Measurements from ENCODE around the gene AP2B1.
"Not testable (repeated sequence)": the region's sequence is repeated elsewhere in the genome, so short reads cannot be mapped to it uniquely, and the experiment has no call there.

The AP2B1 gene

DNA sequence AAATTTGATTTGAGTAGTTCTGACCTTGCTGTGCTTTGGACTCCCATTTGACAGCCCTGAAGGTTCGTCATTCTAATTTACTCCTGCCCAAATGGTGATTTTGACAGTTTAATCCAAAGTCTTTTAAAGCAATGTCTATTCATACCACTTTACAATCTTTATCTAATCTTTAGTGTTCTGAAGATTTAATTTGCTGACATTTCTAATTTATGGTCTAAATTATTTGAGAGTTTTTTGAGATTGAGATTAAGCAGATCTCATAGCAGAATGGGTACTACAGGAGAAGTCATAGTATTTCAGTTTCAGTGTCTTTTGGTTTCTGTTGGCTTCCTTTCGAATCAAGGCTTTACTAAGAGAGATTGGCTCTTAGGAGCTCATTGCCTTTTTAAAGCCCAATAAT lies 111.7 kb downstream of the AP2B1 start:
- no peak for DNase-seq (ENCODE audit: low read depth, low spot score)

DNA sequence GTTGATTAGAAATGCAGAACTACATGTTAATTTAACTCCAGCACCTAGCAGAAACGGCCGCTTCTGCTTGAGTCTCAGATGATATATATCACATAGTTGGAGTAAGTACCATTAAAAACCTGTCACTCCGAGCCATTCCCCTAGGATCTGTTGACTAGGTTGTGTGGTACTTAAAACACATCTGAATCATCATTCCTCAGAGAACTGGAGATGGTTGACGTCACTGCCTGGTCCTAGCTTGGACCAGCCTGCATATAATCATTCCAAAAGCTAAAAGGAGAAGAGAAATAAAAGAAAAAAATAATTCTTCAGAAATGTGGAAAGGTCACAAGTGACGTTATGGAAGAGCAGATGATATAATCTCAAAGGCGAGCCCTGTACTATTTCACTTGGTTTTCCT lies 113.0 kb downstream of the AP2B1 start:
- DNase-seq (ENCODE audit: low read depth, low spot score) = no peak

DNA sequence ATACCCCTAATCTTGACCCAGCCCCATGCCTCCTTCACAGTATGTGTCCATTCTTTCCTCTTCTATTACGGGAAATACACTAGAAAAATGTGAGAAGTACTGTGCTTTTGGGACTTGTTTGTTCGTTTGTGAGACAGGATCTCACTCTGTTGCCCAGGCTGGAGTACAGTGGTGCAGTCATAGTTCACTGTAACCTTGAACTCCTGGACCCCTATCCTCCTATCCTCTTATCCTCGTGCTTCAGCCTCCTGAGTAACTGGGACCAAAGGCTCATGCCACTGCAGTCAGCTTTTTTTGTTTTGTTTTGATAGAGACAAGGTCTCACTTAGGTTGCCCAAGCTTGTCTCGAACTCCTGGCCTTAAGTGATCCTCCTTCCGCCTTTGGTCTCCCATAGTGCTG lies 114.4 kb downstream of the AP2B1 start:
- DNase-seq (ENCODE audit: low read depth, low spot score) = no peak

- not testable (repeated sequence) for DNase-seq (ENCODE audit: low read depth, low spot score)
Observed at GRCh38 chr17:35703308-35703707, 116.2 kb downstream of the AP2B1 start.

DNA sequence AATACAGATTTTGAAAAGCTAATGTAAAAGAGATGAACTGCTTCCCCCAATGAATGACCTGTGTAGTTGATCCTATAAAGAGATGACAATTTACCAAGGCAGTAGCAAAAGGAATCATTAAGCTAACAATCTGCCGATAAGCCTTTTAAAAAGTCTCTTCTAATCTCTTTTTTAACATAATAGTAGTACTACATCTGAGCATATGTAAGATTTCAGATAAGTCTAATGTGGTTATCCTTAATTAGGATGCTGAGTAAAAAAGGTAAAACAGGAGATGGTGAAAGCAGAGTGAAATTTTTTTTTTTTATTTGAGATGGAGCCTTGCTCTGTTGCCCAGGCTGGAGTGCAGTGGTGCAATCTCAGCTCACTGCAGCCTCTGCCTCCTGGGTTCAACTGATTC lies 118.1 kb downstream of the AP2B1 start:
- DNase-seq (ENCODE audit: low read depth, low spot score) = no peak

DNA sequence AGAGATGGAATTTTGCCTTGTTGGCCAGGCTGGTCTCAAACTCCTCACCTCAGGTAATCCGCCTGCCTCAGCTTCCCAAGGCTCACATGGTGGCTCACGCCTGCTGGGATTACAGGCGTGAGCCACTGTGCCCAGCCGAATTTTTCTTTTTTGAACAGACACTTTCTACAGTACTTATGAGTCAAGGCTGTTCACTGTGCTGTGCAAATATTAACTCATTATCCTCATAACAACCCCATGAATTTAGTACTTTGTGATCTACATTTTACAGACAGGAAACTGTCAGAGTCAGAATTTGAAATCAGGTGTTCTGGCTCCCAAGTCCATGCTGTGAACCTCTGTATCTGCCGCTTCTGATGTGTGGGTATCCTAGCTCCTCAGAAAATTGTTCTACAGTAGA lies 118.6 kb downstream of the AP2B1 start:
- DNase-seq (ENCODE audit: low read depth, low spot score) = no peak

DNA sequence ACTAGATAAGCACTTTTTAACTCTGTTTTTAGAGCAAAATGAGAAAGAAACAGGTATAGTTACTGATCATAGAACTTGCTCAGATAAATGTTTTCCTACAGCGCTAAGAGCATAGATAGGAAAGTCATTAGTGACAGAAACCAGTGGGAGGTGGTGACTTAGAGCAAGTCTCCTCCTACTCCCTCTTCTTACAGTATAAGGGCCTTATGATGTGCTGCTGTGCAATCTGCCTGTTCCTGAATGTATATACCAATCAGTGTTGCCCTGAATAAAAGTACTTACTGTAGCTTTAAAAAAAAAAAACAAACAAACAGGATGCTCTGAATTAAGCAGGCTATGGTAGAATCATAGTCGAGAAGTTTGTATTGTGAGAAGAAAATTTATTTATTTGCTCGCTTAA lies 121.0 kb downstream of the AP2B1 start:
- DNase-seq (ENCODE audit: low read depth, low spot score) = no peak

DNA sequence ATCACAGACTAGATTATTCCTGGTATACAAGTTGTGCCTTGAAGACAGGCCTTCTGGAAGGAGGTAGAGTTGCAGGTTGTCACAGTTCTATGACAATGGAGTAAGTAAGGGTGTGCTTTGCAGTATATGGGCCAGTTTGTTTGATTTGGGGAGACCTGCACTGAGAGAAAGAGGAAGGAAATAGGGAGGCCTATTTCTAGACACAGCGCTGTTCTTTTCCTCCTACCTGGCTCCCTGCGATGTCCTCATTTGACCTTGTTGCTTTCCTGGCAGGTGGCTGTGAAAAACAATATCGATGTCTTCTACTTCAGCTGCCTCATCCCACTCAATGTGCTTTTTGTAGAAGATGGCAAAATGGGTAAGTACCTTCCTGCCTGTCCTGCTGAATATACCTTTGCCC lies 121.8 kb downstream of the AP2B1 start:
- DNase-seq (ENCODE audit: low read depth, low spot score) = no peak

DNA sequence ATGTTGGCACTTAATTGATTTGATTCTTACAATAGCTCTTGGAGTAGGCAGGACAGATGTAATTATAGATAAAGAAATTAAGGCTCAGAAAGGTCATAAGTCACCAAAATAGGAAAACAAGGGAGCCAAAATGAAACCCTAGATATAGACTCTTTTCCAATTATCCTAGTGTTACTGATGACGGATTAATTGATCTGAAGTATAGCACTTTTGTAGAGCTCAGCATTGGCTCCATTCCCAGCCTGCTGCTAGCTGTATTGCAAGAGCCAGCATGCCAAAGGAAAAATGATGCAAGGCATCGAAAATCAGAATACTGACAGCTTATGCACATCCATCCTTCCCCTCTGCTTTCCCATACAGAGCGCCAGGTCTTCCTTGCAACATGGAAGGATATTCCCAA lies 122.8 kb downstream of the AP2B1 start:
- DNase-seq (ENCODE audit: low read depth, low spot score) = no peak

DNA sequence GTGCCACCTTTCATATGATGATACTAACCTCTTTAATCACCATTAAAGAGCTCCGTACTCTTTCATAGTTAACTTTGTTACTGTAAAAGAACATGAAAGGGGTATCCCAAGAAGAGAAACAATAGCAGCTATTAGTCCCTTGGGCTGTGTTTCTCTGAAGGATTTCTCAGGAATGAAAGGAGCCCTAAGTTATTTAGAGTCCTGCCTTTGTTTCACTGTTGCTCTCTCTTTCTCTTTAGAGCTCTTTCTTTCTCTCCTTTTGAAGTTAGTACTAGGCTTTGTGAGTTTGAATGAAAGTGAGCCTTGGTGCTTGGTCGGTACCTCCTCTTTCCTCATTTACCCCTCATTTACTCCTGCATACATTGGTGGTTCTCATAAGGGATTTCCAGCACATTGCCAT lies 123.8 kb downstream of the AP2B1 start:
- DNase-seq (ENCODE audit: low read depth, low spot score) = no peak

DNA sequence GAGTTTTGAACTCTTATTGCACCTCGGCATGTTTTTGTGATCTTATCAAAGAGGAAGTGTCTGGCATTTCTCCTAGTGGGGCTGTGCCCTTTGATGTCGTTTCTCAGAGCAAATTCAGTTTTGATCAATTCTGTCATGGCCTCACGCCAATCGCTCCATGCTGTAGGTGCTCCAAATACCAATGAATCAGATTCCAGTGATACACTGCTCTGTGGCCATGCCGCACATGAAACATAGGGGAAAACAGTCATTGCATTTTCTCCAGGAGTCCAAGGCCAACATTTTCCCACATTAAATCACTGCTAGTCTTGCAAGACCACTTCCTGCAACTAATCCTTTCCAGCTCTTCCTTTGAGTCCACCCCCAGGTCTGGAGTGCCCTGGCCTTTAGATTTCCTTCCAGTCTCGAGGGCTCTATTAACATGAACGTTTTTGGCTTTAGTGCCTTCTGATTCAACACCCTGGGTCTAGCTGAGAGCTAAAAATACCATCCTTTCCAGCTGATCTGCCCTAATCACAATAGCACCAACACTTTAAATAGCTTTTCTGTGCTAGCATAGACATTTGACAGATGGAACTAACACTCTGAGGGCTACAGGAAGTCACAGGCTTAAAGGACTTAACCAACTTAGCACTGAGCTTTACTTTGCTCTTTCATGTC lies 126.1 kb downstream of the AP2B1 start:
- no peak for DNase-seq (ENCODE audit: low read depth, low spot score)

GRCh38 chr17:35714988-35715387 lies 127.9 kb downstream of the AP2B1 start:
- no peak for DNase-seq (ENCODE audit: low read depth, low spot score)

- no peak for DNase-seq (ENCODE audit: low read depth, low spot score)
Observed at GRCh38 chr17:35715416-35715815, 128.3 kb downstream of the AP2B1 start.

DNA sequence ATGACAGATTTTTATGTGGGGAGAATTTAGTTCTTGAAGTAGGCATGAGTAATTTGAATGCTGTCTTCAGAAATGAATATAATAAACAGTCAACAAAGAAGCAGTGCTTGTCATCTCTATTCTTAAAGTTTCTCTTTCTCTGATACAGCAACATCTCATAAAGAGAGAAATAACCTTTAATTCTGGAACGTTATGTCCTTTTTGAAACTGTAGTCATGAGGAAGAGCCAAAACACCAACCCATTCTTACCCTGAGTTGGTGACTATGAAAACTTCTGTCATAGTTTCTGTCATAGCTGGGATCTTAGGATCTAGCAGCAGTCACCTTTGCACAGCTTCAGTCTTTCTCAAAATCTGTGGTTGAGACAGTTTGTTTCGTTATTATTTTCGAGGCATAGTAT lies 129.1 kb downstream of the AP2B1 start:
- no peak for DNase-seq (ENCODE audit: low read depth, low spot score)

- DNase-seq (ENCODE audit: low read depth, low spot score) = no peak
Observed at GRCh38 chr17:35716897-35717465, 129.9 kb downstream of the AP2B1 start.

DNA sequence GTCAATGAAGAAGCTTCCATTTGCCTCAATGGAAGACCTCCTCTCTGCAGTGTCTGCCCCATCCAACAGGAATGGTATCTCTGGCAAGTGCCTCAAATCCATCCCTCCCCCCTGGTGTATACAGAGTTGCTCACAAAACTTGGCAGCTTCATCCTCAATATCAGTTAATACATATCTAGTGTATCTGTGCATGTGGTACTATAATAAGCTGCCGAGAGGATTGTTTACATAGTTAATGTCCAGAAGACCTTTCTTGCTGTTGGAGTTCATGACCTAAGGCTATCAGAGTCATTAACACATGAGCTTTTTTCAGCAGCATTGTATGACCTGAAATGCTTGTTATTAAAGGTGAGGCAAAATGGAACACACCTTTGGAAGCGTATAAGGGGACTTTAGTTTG lies 130.4 kb downstream of the AP2B1 start:
- DNase-seq (ENCODE audit: low read depth, low spot score) = no peak

DNA sequence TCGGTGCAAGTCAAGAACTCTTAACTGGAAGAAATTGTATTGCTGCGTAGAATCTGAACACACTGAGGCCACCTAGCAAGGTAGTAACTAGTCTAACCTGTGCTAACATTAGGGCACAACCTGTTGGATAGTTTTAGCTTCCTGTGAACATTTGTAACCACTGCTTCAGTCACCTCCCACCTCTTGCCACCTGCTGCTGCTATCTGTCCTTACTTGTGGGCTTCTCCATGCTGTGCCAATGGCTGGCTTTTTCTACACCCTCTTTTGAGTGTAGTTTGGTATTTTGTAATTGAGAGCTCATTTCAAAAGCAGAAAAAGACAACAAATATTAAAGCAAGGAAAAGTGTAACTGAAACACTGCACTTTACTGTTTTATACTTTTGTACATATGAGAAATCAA lies 136.6 kb downstream of the AP2B1 start:
- no peak for DNase-seq (ENCODE audit: low read depth, low spot score)

- DNase-seq (ENCODE audit: low read depth, low spot score) = no peak
Observed at GRCh38 chr17:35725058-35725457, 137.9 kb downstream of the AP2B1 start.

- no peak for DNase-seq (ENCODE audit: low read depth, low spot score)
Observed at GRCh38 chr17:35725802-35726126, 138.6 kb downstream of the AP2B1 start.

DNA sequence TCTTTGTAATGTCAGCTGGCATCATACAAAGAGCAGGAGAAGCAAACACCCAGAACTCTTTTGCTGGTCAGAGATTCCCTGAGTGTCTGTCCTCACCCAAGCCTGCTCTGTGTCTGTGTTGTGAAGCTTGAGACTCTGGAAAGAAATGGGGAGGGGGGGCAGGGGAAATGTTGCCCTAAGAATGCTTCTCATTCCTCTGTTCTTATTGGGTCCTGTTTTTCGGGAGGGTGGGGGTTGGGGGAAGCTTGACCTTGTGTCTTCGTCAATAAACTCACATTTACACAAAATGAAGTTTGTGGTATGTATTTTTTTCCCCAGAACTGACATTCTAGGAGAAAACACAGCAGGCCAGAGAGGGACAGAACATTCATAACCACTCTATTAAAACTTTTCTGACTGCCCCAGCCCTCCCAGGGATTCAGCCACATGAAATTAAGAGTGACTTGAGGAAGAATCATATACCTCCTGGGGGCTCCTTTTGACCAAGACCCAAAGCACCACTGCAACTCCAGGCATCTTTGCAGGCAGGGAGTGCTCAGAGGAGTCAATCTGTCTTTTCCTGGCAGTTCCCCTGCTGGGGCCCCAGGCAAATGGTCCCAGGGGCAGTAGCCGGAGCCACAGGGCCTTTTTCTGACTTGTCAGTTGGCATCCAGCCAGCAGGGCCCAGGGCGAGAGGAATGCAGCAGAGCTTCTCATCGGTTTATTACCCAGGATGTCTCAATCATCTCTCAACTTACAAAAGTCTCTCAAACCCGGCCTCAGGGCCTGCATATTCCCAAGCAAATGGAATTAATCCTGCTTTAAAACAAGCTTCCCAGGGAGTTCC lies 139.2 kb downstream of the AP2B1 start:
- DNase-seq (ENCODE audit: low read depth, low spot score) = no peak

DNA sequence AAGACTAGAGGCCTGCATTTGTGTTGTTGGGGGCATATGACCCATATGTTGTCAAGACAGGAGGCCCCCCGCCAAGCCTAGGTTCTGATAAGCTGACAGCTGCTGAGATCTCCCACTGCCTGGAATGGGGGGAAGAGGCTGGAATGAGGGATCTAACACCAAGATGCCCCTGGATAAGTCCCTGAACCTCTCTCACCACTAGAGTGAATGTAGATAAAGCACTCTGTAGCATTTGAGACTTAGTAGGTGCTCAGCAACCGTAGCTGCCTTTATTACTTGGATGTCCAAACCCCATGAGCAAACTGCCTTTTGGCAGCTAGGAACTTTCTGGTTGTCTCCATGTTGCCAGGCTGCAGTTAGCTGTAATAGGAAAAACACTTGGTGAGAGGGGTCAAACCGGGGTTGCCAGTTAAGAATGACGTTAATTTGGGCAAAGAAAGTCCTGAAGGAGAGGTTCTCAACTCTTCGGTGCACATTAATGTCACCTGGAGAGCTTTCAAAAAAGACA lies 139.9 kb downstream of the AP2B1 start:
- no peak for DNase-seq (ENCODE audit: low read depth, low spot score)

DNA sequence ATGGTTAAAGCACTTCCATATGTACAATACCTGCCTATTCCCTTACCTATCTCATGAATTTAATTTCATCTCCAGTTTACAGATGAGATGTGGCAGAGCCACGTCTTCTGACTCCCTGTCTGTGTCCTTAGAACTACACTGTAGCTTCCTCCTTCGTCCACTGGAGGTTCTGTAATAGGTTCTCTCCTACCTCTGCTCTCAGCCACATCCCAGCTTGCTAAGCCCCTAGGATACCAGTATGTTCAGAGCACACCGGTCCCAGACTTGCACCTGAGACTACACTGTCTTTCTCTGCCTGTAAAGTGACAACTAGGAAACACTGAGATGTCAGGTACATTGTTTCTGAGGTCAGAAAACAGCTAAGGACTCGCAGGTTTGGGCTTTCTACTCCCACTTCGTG lies 140.5 kb downstream of the AP2B1 start:
- DNase-seq (ENCODE audit: low read depth, low spot score) = no peak

DNA sequence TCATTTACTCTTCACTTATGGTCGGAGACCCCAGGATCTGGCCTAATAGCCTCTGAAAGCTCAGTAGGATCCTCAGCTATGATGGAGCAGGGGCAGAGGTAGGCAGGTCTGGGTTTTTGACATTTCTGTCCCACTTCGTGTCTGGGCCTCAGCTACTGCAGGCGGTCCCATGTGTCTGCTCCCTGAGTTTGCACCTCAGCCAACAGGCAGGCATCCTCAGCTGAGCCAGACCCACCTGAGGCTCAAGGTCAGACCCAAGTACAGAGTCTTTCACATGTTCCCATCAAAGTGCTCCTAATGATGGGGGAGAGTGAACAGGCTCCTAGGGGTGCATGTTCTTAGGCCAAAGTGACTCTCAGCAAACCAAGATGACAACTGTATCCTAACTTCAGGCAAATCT lies 141.4 kb downstream of the AP2B1 start:
- DNase-seq (ENCODE audit: low read depth, low spot score) = no peak
